ENCODE data around the gene NFIL3. TPM values are rescaled to one million over a fixed set of nuclear protein-coding genes. Genes with fewer than 3 reads are reported as not detected.
"Not testable (repeated sequence)": the region's sequence is repeated elsewhere in the genome, so short reads cannot be mapped to it uniquely, and the experiment has no call there.

The NFIL3 gene
- total RNA-seq = 4.6 and 4.7 TPM in 2 replicates

GRCh38 chr9:91423785-91424402, at the start of gene NFIL3:
Gene NFIL3, minus strand, starts transcription at chr9:91423832. Its CDS starts 13,098 bp downstream, at chr9:91410734.
- no peak for DNase-seq (ENCODE audit: low read depth, low spot score)

GRCh38 chr9:91471524-91471923, 47.9 kb upstream of the NFIL3 start:
- not testable (repeated sequence) for DNase-seq (ENCODE audit: low read depth, low spot score)

- no peak for DNase-seq (ENCODE audit: low read depth, low spot score)
These were observed 41.8 kb upstream of the NFIL3 start for GRCh38 chr9:91465420-91465819.

- no peak for DNase-seq (ENCODE audit: low read depth, low spot score)
These were observed 35.3 kb upstream of the NFIL3 start for GRCh38 chr9:91458906-91459305.

GRCh38 chr9:91452844-91453243, 29.2 kb upstream of the NFIL3 start:
- no peak for DNase-seq (ENCODE audit: low read depth, low spot score)

GRCh38 chr9:91451431-91452270, 28.0 kb upstream of the NFIL3 start:
- no peak for DNase-seq (ENCODE audit: low read depth, low spot score)

GRCh38 chr9:91445135-91445534, 21.5 kb upstream of the NFIL3 start:
- no peak for DNase-seq (ENCODE audit: low read depth, low spot score)

GRCh38 chr9:91443994-91444392, 20.4 kb upstream of the NFIL3 start:
- no peak for DNase-seq (ENCODE audit: low read depth, low spot score)

GRCh38 chr9:91443321-91443993, 19.8 kb upstream of the NFIL3 start:
- DNase-seq (ENCODE audit: low read depth, low spot score) = no peak

- no peak for DNase-seq (ENCODE audit: low read depth, low spot score)
These were observed 13.2 kb upstream of the NFIL3 start for GRCh38 chr9:91436841-91437240.

GRCh38 chr9:91433180-91433579, 9.5 kb upstream of the NFIL3 start:
- DNase-seq (ENCODE audit: low read depth, low spot score) = no peak

- DNase-seq (ENCODE audit: low read depth, low spot score) = no peak
These were observed 7.9 kb upstream of the NFIL3 start for GRCh38 chr9:91431485-91431884.

- DNase-seq (ENCODE audit: low read depth, low spot score) = no peak
These were observed 5.9 kb upstream of the NFIL3 start for GRCh38 chr9:91429501-91429900.

- no peak for DNase-seq (ENCODE audit: low read depth, low spot score)
These were observed 5.3 kb upstream of the NFIL3 start for GRCh38 chr9:91428927-91429351.

- DNase-seq (ENCODE audit: low read depth, low spot score) = no peak
These were observed 4.8 kb upstream of the NFIL3 start for GRCh38 chr9:91428436-91428835.

GRCh38 chr9:91427873-91428272, 4.2 kb upstream of the NFIL3 start:
- DNase-seq (ENCODE audit: low read depth, low spot score) = no peak

- no peak for DNase-seq (ENCODE audit: low read depth, low spot score)
These were observed 2.6 kb upstream of the NFIL3 start for GRCh38 chr9:91426123-91426745.

- no peak for DNase-seq (ENCODE audit: low read depth, low spot score)
These were observed 1.6 kb upstream of the NFIL3 start for GRCh38 chr9:91425271-91425670.

GRCh38 chr9:91424403-91425176, 958 bp upstream of the NFIL3 start:
- DNase-seq (ENCODE audit: low read depth, low spot score) = no peak

- DNase-seq (ENCODE audit: low read depth, low spot score) = no peak
These were observed 597 bp downstream of the NFIL3 start for GRCh38 chr9:91422758-91423711.
